H1 (cell line): ENCODE data around the gene USP13.

Source experiments
- RBBP5 ChIP-seq: IDR thresholded peaks from 2 replicates; pipeline ENCODE4 v1.7.1; 2012; ENCODE audit warnings: low read depth, mild to moderate bottlenecking, inconsistent platforms, low read length, moderate library complexity, borderline replicate concordance
- TF ChIP-seq, protein P1 (sequence below), 3 experiments: IDR thresholded peaks; 1 replicate in 2 of 3; 2 replicates in 1 of 3; pipeline versions ENCODE4 v1.5.1 to v1.6.1; 2011; ENCODE audit warnings: low read length in 3 of 3, mild to moderate bottlenecking in 3 of 3, inconsistent platforms in 2 of 3, low read depth in 1 of 3, moderate library complexity in 1 of 3; ENCODE audit not compliant: insufficient read depth in 1 of 3; ENCODE audit errors: control extremely low read depth in 1 of 3

DNA sequence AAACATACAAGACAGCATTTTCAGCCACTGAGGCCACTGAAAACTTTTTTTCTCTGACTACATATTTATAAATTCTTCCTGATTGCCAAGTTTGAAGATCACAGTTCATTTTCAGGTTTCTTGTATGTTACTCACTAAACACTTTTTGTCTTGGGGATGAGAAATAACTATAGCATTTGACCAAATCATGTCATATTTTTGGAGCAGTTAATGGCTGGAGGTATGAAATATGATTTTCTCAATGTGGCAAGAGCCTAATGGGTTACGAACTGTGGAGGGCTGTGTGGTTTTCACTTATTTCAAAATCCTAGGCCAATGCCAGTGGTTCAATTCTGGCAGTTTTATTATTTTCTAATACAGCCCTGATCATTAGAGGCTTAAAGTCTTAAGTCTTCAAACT lies 64.4 kb downstream of the USP13 start:
- TF ChIP-seq, protein P1, sequence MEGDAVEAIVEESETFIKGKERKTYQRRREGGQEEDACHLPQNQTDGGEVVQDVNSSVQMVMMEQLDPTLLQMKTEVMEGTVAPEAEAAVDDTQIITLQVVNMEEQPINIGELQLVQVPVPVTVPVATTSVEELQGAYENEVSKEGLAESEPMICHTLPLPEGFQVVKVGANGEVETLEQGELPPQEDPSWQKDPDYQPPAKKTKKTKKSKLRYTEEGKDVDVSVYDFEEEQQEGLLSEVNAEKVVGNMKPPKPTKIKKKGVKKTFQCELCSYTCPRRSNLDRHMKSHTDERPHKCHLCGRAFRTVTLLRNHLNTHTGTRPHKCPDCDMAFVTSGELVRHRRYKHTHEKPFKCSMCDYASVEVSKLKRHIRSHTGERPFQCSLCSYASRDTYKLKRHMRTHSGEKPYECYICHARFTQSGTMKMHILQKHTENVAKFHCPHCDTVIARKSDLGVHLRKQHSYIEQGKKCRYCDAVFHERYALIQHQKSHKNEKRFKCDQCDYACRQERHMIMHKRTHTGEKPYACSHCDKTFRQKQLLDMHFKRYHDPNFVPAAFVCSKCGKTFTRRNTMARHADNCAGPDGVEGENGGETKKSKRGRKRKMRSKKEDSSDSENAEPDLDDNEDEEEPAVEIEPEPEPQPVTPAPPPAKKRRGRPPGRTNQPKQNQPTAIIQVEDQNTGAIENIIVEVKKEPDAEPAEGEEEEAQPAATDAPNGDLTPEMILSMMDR (IDR thresholded peaks at IDR 0.05; ENCODE audit: control extremely low read depth in 1 of 3, insufficient read depth in 1 of 3, low read depth in 1 of 3, low read length in 3 of 3): no peak
- no peak for TF ChIP-seq RBBP5
